ENCODE measurements around the gene DRAXIN.

The DRAXIN gene

GRCh38 chr1:11730429-11730891, 39.0 kb downstream of the DRAXIN start:
- TF ChIP-seq ZNF394 (tag by site-specific recombination; IDR thresholded peaks at IDR 0.05; ENCODE audit: borderline replicate concordance): peak; percentile 85; the same call in 1 of the 2 replicates
- TF ChIP-seq ZNF239 (tag by site-specific recombination; IDR thresholded peaks at IDR 0.05): no peak
- no peak overlapping the region for H3K27ac ChIP-seq (ENCODE audit: extremely low read depth, low read depth, low read length)
- ChIA-PET CTCF (interaction anchor here (1.3 kb wide), 1 partner anchor 11 kb away, joined by 4 read pairs; no protein-coding TSS in a partner anchor), POLR2A (no interaction called here)
- H3K36me3 ChIP-seq (ENCODE audit: control insufficient read depth in 2 of 2, insufficient read depth in 1 of 2, low read length in 2 of 2): no peaks in the 10 kb centered on the region
- H3K4me3 ChIP-seq (ENCODE audit: low read depth, low read length): no peak overlapping the region
- no peaks in the 10 kb centered on the region for H3K9me3 ChIP-seq (ENCODE audit: control insufficient read depth, insufficient read depth, low read depth, low read length)
- no peaks in the 10 kb centered on the region for H3K4me1 ChIP-seq (ENCODE audit: control insufficient read depth, insufficient read depth, low read length)

GRCh38 chr1:11731691-11732283, 40.3 kb downstream of the DRAXIN start:
- Histone ChIP-seq H3K9me3 (ENCODE audit: control insufficient read depth, insufficient read depth, low read depth, low read length) (no peaks in the 10 kb centered on the region), H3K4me1 (ENCODE audit: control insufficient read depth, insufficient read depth, low read length) (no peaks in the 10 kb centered on the region), H3K36me3 (ENCODE audit: control insufficient read depth in 2 of 2, insufficient read depth in 1 of 2, low read length in 2 of 2) (no peaks in the 10 kb centered on the region), H3K4me3 (ENCODE audit: low read depth, low read length) (no peak overlapping the region), H3K27ac (ENCODE audit: extremely low read depth, low read depth, low read length) (no peak overlapping the region)
- CTCF ChIA-PET: interaction anchor here (0.6 to 1.3 kb wide), 2 partner anchors 12 to 622 kb away, joined by 4 to 5 read pairs; no protein-coding TSS in a partner anchor
- TF ChIP-seq ZNF549 (tag by site-specific recombination; IDR thresholded peaks at IDR 0.05) (no peak), GLIS1 (tag by site-specific recombination; IDR thresholded peaks at IDR 0.05) (0 out of 2 replicates have a peak, but pooled peaks have one; percentile 10), YY2 (tag by site-specific recombination; IDR thresholded peaks at IDR 0.05) (no peak), ZNF548 (tag by site-specific recombination; IDR thresholded peaks at IDR 0.05) (no peak), ZFP3 (tag by site-specific recombination; IDR thresholded peaks at IDR 0.05; ENCODE audit: low read depth) (no peak), ZNF529 (tag by site-specific recombination; IDR thresholded peaks at IDR 0.05; ENCODE audit: insufficient replicate concordance) (no peak)
- POLR2A ChIA-PET: interaction anchor here (0.6 kb wide), 1 partner anchor 96 kb away, joined by 9 read pairs; no protein-coding TSS in a partner anchor

GRCh38 chr1:11733306-11733705, 41.8 kb downstream of the DRAXIN start:
- Histone ChIP-seq H3K36me3 (ENCODE audit: control insufficient read depth in 2 of 2, insufficient read depth in 1 of 2, low read length in 2 of 2) (no peaks in the 10 kb centered on the region), H3K4me1 (ENCODE audit: control insufficient read depth, insufficient read depth, low read length) (peaks cover 3% of the 10 kb centered on the region; the same call in 1 of the 2 replicates), H3K27ac (ENCODE audit: extremely low read depth, low read depth, low read length) (no peak overlapping the region), H3K4me3 (ENCODE audit: low read depth, low read length) (no peak overlapping the region), H3K9me3 (ENCODE audit: control insufficient read depth, insufficient read depth, low read depth, low read length) (no peaks in the 10 kb centered on the region)
- CTCF ChIA-PET: interaction anchor here (1.1 kb wide), 1 partner anchor 13 kb away, joined by 3 read pairs; no protein-coding TSS in a partner anchor
- TF ChIP-seq KLF1 (tag by site-specific recombination; IDR thresholded peaks at IDR 0.05) (peak; percentile 28; the same call in 1 of the 2 replicates), ZNF792 (tag by site-specific recombination; IDR thresholded peaks at IDR 0.05) (no peak), ZNF202 (tag by site-specific recombination; IDR thresholded peaks at IDR 0.05; ENCODE audit: borderline replicate concordance) (no peak), ZNF184 (tag by site-specific recombination; IDR thresholded peaks at IDR 0.05) (no peak)
- TF ChIP-seq, protein P1, sequence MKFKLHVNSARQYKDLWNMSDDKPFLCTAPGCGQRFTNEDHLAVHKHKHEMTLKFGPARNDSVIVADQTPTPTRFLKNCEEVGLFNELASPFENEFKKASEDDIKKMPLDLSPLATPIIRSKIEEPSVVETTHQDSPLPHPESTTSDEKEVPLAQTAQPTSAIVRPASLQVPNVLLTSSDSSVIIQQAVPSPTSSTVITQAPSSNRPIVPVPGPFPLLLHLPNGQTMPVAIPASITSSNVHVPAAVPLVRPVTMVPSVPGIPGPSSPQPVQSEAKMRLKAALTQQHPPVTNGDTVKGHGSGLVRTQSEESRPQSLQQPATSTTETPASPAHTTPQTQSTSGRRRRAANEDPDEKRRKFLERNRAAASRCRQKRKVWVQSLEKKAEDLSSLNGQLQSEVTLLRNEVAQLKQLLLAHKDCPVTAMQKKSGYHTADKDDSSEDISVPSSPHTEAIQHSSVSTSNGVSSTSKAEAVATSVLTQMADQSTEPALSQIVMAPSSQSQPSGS (tag by site-specific recombination; IDR thresholded peaks at IDR 0.05; ENCODE audit: low read depth): no peak
- POLR2A ChIA-PET: no interaction called here

DNA sequence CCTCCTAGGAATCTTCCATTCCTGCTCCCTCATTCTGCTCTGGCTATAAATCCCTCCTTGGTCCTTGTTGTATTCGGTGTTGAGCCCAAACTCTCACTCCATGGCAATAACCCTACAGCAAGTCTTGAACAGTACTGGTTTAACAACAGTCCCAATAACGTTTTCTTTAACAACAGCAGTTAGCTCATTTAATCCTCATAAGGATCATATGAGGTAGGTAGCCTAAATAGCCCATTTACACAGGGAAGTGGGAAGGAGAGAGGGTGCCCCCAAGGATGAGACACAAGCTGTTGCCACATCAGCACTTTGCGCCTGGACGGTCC, 44.0 kb downstream of the DRAXIN start:
- Histone ChIP-seq H3K36me3 (ENCODE audit: control insufficient read depth in 2 of 2, insufficient read depth in 1 of 2, low read length in 2 of 2) (no peaks in the 10 kb centered on the region), H3K9me3 (ENCODE audit: control insufficient read depth, insufficient read depth, low read depth, low read length) (no peaks in the 10 kb centered on the region), H3K4me1 (ENCODE audit: control insufficient read depth, insufficient read depth, low read length) (peaks cover 3% of the 10 kb centered on the region; the same call in 1 of the 2 replicates), H3K27ac (ENCODE audit: extremely low read depth, low read depth, low read length) (no peak overlapping the region), H3K4me3 (ENCODE audit: low read depth, low read length) (peak overlapping the region; percentile 2; the same call in 1 of the 2 replicates)
- POLR2A ChIA-PET: interaction anchor here (0.6 to 2.1 kb wide), 2 partner anchors 68 to 308 kb away, joined by 3 to 5 read pairs; no protein-coding TSS in a partner anchor
- CTCF ChIA-PET: interaction anchor here (0.7 to 2.5 kb wide), 4 partner anchors 16 to 173 kb away, joined by 4 to 9 read pairs (median 5); partner anchors contain the start of gene FBXO6
- TF ChIP-seq GLI4 (tag by site-specific recombination; IDR thresholded peaks at IDR 0.05) (no peak), ZNF664 (tag by site-specific recombination; IDR thresholded peaks at IDR 0.05) (peak; percentile 92)

Measured in HEK293 (cell line).